GM23338 (cell line): ENCODE data around the gene EZH2. TPM values are rescaled to one million over a fixed set of nuclear protein-coding genes. Genes with fewer than 3 reads are reported as not detected.

ENCODE experiments used
- ATAC-seq: fragments of 200-7000 bp; cut with Tn5 transposase; 3 replicates; pipeline ENCODE4 v1.9.1; 2020
- DNase-seq: peaks from one replicate; pipeline ENCODE4 v3.0.0-alpha.2; 2015; ENCODE audit warnings: low spot score
- H2AFZ ChIP-seq: fragments of 200-600 bp; sonication (generic); 2 replicates; pipeline ENCODE4 v1.8.0; 2016; ENCODE audit warnings: antibody characterized with exemption, mild to moderate bottlenecking, moderate library complexity
- H3F3A ChIP-seq: fragments of 200-600 bp; sonication (generic); replicated peaks from 2 replicates; pipeline ENCODE4 v1.8.0; 2017; ENCODE audit warnings: antibody characterized with exemption, mixed run types, low read depth
- H3K27ac ChIP-seq: fragments of 200-600 bp; sonication (generic); 2 replicates; pipeline ENCODE4 v1.6.1; 2016; ENCODE audit warnings: low read depth
- H3K27me3 ChIP-seq: fragments of 200-600 bp; sonication (generic); 2 replicates; pipeline ENCODE4 v1.8.0; 2016; ENCODE audit warnings: mild to moderate bottlenecking, mixed run types, moderate library complexity; ENCODE audit not compliant: insufficient read depth
- H3K36me3 ChIP-seq: fragments of 200-600 bp; sonication (generic); 2 replicates; pipeline ENCODE4 v1.8.0; 2016; ENCODE audit warnings: mild to moderate bottlenecking; ENCODE audit not compliant: insufficient read depth
- H3K4me1 ChIP-seq: fragments of 200-600 bp; sonication (generic); 2 replicates; pipeline ENCODE4 v1.8.0; 2016; ENCODE audit warnings: mild to moderate bottlenecking, moderate library complexity; ENCODE audit not compliant: insufficient read depth
- H3K4me2 ChIP-seq: fragments of 200-600 bp; sonication (generic); 2 replicates; pipeline ENCODE4 v1.7.1; 2017; ENCODE audit warnings: mixed run types
- H3K4me3 ChIP-seq: fragments of 200-600 bp; sonication (generic); 2 replicates; pipeline ENCODE4 v1.6.1; 2016; ENCODE audit warnings: mixed run types
- H3K79me2 ChIP-seq: fragments of 200-600 bp; sonication (generic); replicated peaks from 2 replicates; pipeline ENCODE4 v1.8.0; 2017; ENCODE audit warnings: mild to moderate bottlenecking; ENCODE audit not compliant: insufficient read depth
- H3K9me2 ChIP-seq: fragments of 200-600 bp; sonication (generic); 2 replicates; pipeline ENCODE4 v1.8.0; 2017; ENCODE audit not compliant: insufficient read depth
- H4K20me1 ChIP-seq: fragments of 200-600 bp; sonication (generic); replicated peaks from 2 replicates; pipeline ENCODE4 v1.8.0; 2017; ENCODE audit warnings: mild to moderate bottlenecking; ENCODE audit not compliant: insufficient read depth
- H3K27ac Mint-ChIP-seq: 2 replicates; pipeline ENCODE4 v1.8.0; 2020; ENCODE audit warnings: inconsistent platforms, mild to moderate bottlenecking, moderate library complexity, mixed read lengths
- H3K27me3 Mint-ChIP-seq: 3 replicates; pipeline ENCODE4 v1.8.0; 2022; ENCODE audit warnings: low read depth, mild to moderate bottlenecking, moderate library complexity, mixed read lengths, inconsistent platforms; ENCODE audit not compliant: insufficient read depth, poor library complexity
- H3K36me3 Mint-ChIP-seq: 3 replicates; pipeline ENCODE4 v1.8.0; 2021; ENCODE audit warnings: low read depth, mild to moderate bottlenecking, inconsistent platforms, moderate library complexity, mixed read lengths
- H3K4me1 Mint-ChIP-seq: 3 replicates; pipeline ENCODE4 v1.8.0; 2020; ENCODE audit warnings: mild to moderate bottlenecking, inconsistent platforms, mixed read lengths
- H3K4me3 Mint-ChIP-seq: 3 replicates; pipeline ENCODE4 v1.8.0; 2021; ENCODE audit warnings: moderate library complexity, mild to moderate bottlenecking, inconsistent platforms, mixed read lengths
- H3K9me3 Mint-ChIP-seq: 3 replicates; pipeline ENCODE4 v1.8.0; 2020; ENCODE audit warnings: moderate library complexity, mild to moderate bottlenecking, inconsistent platforms, mixed read lengths
- CREB1 ChIP-seq: fragments of 250-450 bp; sonication (Bioruptor Pico); IDR thresholded peaks from 2 replicates; pipeline ENCODE4 v1.5.0; 2020; ENCODE audit warnings: low read depth, mild to moderate bottlenecking, moderate library complexity
- CTCF ChIP-seq, 2 experiments: fragments of 200-600 bp in 1 of 2; sonication (generic) in 1 of 2; conservative IDR thresholded peaks; 2 replicates each; pipeline versions ENCODE4 v1.5.1 to v1.6.1; 2016 to 2017; ENCODE audit warnings: antibody characterized with exemption in 2 of 2, low read depth in 2 of 2, mild to moderate bottlenecking in 2 of 2, moderate library complexity in 1 of 2
- EZH2 ChIP-seq: fragments of 200-600 bp; sonication (generic); IDR thresholded peaks from one replicate; pipeline ENCODE4 v1.8.0; 2017; ENCODE audit warnings: antibody characterized with exemption, mild to moderate bottlenecking, low read depth; ENCODE audit not compliant: unreplicated experiment
- EZH2phosphoT487 ChIP-seq: fragments of 200-600 bp; sonication (generic); IDR thresholded peaks from one replicate; pipeline ENCODE4 v1.8.1; 2018; ENCODE audit warnings: antibody characterized with exemption; ENCODE audit not compliant: unreplicated experiment
- JUNB ChIP-seq: IDR thresholded peaks from one replicate; pipeline ENCODE4 v1.6.1; 2016; ENCODE audit warnings: antibody characterized with exemption; ENCODE audit not compliant: unreplicated experiment
- POLR2AphosphoS5 ChIP-seq: IDR thresholded peaks from 2 replicates; pipeline ENCODE4 v1.6.1; 2016; ENCODE audit warnings: antibody characterized with exemption, low read depth
- STAT1 ChIP-seq: IDR thresholded peaks from one replicate; pipeline ENCODE4 v1.6.1; 2016; ENCODE audit warnings: antibody characterized with exemption; ENCODE audit not compliant: unreplicated experiment
- ZNF114 ChIP-seq: fragments of 250-450 bp; sonication (Bioruptor Pico); IDR thresholded peaks from 2 replicates; pipeline ENCODE4 v1.5.0; 2020; ENCODE audit warnings: mild to moderate bottlenecking, moderate library complexity
- ZNF331 ChIP-seq: fragments of 250-450 bp; sonication (Bioruptor Pico); IDR thresholded peaks from 2 replicates; pipeline ENCODE4 v1.5.0; 2020; ENCODE audit warnings: low read depth, mild to moderate bottlenecking, moderate library complexity
- polyA plus RNA-seq: library from polyadenylated mRNA; unstranded; fragments of >200 nt; fragmentation: Nextera tagmentation; extraction: Ambion mirVana; gene quantifications from 2 replicates; pipeline ENCODE4 v1.2.1, GENCODE V29; 2016
- total RNA-seq: library from RNA; depleted of rRNA; stranded (reverse); fragments of >200 nt; shearing (Covaris generic); gene quantifications from 2 replicates; pipeline ENCODE4 v1.2.3, GENCODE V29; 2014
- TF ChIP-seq, protein P1 (sequence below): IDR thresholded peaks from 2 replicates; pipeline ENCODE4 v1.6.1; 2016; ENCODE audit warnings: antibody characterized with exemption
- TF ChIP-seq, protein P2 (sequence below): fragments of 250-450 bp; sonication (Bioruptor Pico); IDR thresholded peaks from 2 replicates; pipeline ENCODE4 v1.5.0; 2020; ENCODE audit warnings: mild to moderate bottlenecking, moderate library complexity

EZH2 gene
- total and polyA plus RNA-seq, 2 experiments from 2014 or later: 33.9 to 38.6 TPM

DNA sequence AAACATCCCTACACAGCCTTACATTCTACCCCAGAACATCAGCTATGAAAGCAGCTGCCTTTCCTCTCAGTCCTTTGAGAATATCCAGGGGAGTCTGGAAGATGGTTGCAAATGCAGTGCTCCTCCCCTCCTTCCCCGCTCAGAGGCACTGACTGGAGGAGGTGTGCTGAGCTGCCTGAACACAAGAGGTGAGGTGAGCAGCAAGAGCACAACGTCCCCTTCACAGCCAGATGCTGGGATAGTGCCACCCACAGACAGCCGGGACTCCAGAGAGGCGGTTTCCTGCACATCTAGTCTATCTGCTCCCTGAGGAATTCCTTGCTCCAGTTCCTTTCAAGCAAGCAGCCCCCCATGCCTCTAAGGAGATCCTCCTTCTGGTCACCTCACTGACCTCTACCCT lies 74.2 kb downstream of the EZH2 start:
- TF ChIP-seq CREB1 (no peak), STAT1 (no peak)
- TF ChIP-seq, protein P1, sequence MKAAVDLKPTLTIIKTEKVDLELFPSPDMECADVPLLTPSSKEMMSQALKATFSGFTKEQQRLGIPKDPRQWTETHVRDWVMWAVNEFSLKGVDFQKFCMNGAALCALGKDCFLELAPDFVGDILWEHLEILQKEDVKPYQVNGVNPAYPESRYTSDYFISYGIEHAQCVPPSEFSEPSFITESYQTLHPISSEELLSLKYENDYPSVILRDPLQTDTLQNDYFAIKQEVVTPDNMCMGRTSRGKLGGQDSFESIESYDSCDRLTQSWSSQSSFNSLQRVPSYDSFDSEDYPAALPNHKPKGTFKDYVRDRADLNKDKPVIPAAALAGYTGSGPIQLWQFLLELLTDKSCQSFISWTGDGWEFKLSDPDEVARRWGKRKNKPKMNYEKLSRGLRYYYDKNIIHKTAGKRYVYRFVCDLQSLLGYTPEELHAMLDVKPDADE: no peak
- TF ChIP-seq, protein P2, sequence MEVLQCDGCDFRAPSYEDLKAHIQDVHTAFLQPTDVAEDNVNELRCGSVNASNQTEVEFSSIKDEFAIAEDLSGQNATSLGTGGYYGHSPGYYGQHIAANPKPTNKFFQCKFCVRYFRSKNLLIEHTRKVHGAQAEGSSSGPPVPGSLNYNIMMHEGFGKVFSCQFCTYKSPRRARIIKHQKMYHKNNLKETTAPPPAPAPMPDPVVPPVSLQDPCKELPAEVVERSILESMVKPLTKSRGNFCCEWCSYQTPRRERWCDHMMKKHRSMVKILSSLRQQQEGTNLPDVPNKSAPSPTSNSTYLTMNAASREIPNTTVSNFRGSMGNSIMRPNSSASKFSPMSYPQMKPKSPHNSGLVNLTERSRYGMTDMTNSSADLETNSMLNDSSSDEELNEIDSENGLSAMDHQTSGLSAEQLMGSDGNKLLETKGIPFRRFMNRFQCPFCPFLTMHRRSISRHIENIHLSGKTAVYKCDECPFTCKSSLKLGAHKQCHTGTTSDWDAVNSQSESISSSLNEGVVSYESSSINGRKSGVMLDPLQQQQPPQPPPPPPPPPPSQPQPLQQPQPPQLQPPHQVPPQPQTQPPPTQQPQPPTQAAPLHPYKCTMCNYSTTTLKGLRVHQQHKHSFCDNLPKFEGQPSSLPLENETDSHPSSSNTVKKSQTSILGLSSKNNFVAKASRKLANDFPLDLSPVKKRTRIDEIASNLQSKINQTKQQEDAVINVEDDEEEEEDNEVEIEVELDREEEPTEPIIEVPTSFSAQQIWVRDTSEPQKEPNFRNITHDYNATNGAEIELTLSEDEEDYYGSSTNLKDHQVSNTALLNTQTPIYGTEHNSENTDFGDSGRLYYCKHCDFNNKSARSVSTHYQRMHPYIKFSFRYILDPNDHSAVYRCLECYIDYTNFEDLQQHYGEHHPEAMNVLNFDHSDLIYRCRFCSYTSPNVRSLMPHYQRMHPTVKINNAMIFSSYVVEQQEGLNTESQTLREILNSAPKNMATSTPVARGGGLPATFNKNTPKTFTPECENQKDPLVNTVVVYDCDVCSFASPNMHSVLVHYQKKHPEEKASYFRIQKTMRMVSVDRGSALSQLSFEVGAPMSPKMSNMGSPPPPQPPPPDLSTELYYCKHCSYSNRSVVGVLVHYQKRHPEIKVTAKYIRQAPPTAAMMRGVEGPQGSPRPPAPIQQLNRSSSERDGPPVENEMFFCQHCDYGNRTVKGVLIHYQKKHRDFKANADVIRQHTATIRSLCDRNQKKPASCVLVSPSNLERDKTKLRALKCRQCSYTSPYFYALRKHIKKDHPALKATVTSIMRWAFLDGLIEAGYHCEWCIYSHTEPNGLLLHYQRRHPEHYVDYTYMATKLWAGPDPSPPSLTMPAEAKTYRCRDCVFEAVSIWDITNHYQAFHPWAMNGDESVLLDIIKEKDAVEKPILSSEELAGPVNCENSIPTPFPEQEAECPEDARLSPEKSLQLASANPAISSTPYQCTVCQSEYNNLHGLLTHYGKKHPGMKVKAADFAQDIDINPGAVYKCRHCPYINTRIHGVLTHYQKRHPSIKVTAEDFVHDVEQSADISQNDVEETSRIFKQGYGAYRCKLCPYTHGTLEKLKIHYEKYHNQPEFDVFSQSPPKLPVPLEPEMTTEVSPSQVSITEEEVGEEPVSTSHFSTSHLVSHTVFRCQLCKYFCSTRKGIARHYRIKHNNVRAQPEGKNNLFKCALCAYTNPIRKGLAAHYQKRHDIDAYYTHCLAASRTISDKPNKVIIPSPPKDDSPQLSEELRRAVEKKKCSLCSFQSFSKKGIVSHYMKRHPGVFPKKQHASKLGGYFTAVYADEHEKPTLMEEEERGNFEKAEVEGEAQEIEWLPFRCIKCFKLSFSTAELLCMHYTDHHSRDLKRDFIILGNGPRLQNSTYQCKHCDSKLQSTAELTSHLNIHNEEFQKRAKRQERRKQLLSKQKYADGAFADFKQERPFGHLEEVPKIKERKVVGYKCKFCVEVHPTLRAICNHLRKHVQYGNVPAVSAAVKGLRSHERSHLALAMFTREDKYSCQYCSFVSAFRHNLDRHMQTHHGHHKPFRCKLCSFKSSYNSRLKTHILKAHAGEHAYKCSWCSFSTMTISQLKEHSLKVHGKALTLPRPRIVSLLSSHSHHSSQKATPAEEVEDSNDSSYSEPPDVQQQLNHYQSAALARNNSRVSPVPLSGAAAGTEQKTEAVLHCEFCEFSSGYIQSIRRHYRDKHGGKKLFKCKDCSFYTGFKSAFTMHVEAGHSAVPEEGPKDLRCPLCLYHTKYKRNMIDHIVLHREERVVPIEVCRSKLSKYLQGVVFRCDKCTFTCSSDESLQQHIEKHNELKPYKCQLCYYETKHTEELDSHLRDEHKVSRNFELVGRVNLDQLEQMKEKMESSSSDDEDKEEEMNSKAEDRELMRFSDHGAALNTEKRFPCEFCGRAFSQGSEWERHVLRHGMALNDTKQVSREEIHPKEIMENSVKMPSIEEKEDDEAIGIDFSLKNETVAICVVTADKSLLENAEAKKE (CRISPR knock-in tag): no peak
- peaks cover 77% of the 10 kb centered on the region for H3K36me3 Mint-ChIP-seq
- no peaks in the 10 kb centered on the region for H3K9me3 Mint-ChIP-seq
- no peaks in the 10 kb centered on the region for H3K9me2 ChIP-seq
- peaks cover 6% of the 10 kb centered on the region for H3K27me3 Mint-ChIP-seq
- H3K4me3 Mint-ChIP-seq: no peak overlapping the region
- no peak overlapping the region for H2AFZ ChIP-seq
- H3K4me3 ChIP-seq: no peak overlapping the region
- H4K20me1 ChIP-seq: peaks cover 3% of the 10 kb centered on the region; the same call in 1 of the 2 replicates
- no peak overlapping the region for H3K4me2 ChIP-seq
- H3K27ac Mint-ChIP-seq: peak overlapping the region; percentile 55
- DNase-seq (peak; percentile 44), ATAC-seq (peak; percentile 84)
- H3K4me1 ChIP-seq: 0 out of 2 replicates have a peak, but pooled peaks cover 5% of the 10 kb centered on the region
- no peaks in the 10 kb centered on the region for H3K27me3 ChIP-seq
- H3F3A ChIP-seq: 0 out of 2 replicates have a peak, but pooled peaks cover 4% of the 10 kb centered on the region
- H3K4me1 Mint-ChIP-seq: peaks cover 16% of the 10 kb centered on the region
- no peak overlapping the region for H3K27ac ChIP-seq
- peaks cover 23% of the 10 kb centered on the region for H3K36me3 ChIP-seq
- no peaks in the 10 kb centered on the region for H3K79me2 ChIP-seq

DNA sequence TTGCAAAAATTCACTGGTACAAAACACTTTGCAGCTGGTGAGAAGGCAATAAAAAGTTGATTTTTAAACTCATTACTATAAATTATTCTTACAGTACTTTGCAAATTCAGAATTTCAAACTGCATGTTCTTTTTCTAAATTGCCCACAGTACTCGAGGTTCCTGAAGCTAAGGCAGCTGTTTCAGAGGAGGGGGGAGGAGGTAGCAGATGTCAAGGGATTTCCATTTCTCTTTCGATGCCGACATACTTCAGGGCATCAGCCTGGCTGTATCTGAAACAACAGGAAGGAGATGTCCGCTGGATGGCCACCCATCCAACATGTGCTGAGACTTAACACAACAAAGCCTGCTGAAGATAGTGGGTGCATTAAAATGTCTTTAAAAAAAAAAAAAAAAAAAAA lies 76.7 kb downstream of the EZH2 start:
- Histone ChIP-seq H3F3A (0 out of 2 replicates have a peak, but pooled peaks cover 4% of the 10 kb centered on the region), H3K27me3 (no peaks in the 10 kb centered on the region), H3K27ac (no peak overlapping the region), H4K20me1 (peaks cover 3% of the 10 kb centered on the region; the same call in 1 of the 2 replicates), H3K4me3 (no peak overlapping the region), H3K9me2 (no peaks in the 10 kb centered on the region), H3K36me3 (peaks cover 23% of the 10 kb centered on the region), H3K79me2 (no peaks in the 10 kb centered on the region), H3K4me2 (no peak overlapping the region), H2AFZ (no peak overlapping the region), H3K4me1 (0 out of 2 replicates have a peak, but pooled peaks cover 5% of the 10 kb centered on the region)
- Mint-ChIP-seq H3K4me3 (no peak overlapping the region), H3K36me3 (peaks cover 63% of the 10 kb centered on the region), H3K9me3 (no peaks in the 10 kb centered on the region), H3K4me1 (peaks cover 16% of the 10 kb centered on the region), H3K27ac (no peak overlapping the region), H3K27me3 (peaks cover 13% of the 10 kb centered on the region)
- DNase-seq (no peak), ATAC-seq (no peak)
- no peak for TF ChIP-seq ZNF114
- TF ChIP-seq POLR2AphosphoS5: no peak
- TF ChIP-seq JUNB: no peak
- TF ChIP-seq ZNF331 (CRISPR knock-in tag): no peak
- TF ChIP-seq STAT1: no peak
- no peak for TF ChIP-seq CREB1
- no peak for TF ChIP-seq EZH2phosphoT487
- no peak for TF ChIP-seq CTCF (conservative IDR thresholded peaks at IDR 0.05; ENCODE audit: low read depth in 2 of 2)
- TF ChIP-seq, protein P1: no peak
- TF ChIP-seq EZH2: no peak
